ENCODE data around the gene SNAI3. TPM values are rescaled to one million over a fixed set of nuclear protein-coding genes. Genes with fewer than 3 reads are reported as not detected.

The SNAI3 gene
- total and polyA plus RNA-seq, 2 experiments from 2014 or later: 10.3 to 19.4 TPM

- Histone ChIP-seq H3F3A (replicated peaks; ENCODE audit: low read depth) (0 out of 2 replicates have a peak, but pooled peaks cover 4% of the 10 kb centered on the region), H2AFZ (no peak overlapping the region), H3K4me3 (no peak overlapping the region), H3K4me1 (ENCODE audit: insufficient read depth) (peaks cover 10% of the 10 kb centered on the region; the same call in 1 of the 2 replicates), H3K27ac (ENCODE audit: low read depth) (no peak overlapping the region), H3K9me2 (ENCODE audit: insufficient read depth) (no peaks in the 10 kb centered on the region), H4K20me1 (replicated peaks; ENCODE audit: insufficient read depth) (peaks cover 13% of the 10 kb centered on the region; the same call in 1 of the 2 replicates), H3K4me2 (no peak overlapping the region), H3K27me3 (ENCODE audit: insufficient read depth) (no peaks in the 10 kb centered on the region), H3K79me2 (replicated peaks; ENCODE audit: insufficient read depth) (peaks cover 23% of the 10 kb centered on the region), H3K36me3 (ENCODE audit: insufficient read depth) (peaks cover 7% of the 10 kb centered on the region)
- Mint-ChIP-seq H3K27ac (peak overlapping the region; percentile 31; the same call in 1 of the 2 replicates), H3K36me3 (ENCODE audit: low read depth) (peaks cover 16% of the 10 kb centered on the region), H3K27me3 (ENCODE audit: insufficient read depth, low read depth, poor library complexity) (peaks cover 2% of the 10 kb centered on the region), H3K4me1 (peaks cover 3% of the 10 kb centered on the region; the same call in 2 of the 3 replicates), H3K9me3 (no peaks in the 10 kb centered on the region), H3K4me3 (no peak overlapping the region)
- ATAC-seq: no peak
- TF ChIP-seq REST (IDR thresholded peaks at IDR 0.05; ENCODE audit: unreplicated experiment): no peak
- no peak for TF ChIP-seq CREB1 (CRISPR knock-in tag; IDR thresholded peaks at IDR 0.05; ENCODE audit: low read depth)
- TF ChIP-seq POLR2AphosphoS5 (IDR thresholded peaks at IDR 0.05; ENCODE audit: low read depth): no peak
- no peak for TF ChIP-seq JUNB (IDR thresholded peaks at IDR 0.05; ENCODE audit: unreplicated experiment)
- no peak for TF ChIP-seq ZNF331 (CRISPR knock-in tag; IDR thresholded peaks at IDR 0.05; ENCODE audit: low read depth)
- TF ChIP-seq EZH2phosphoT487 (IDR thresholded peaks at IDR 0.05; ENCODE audit: unreplicated experiment): no peak
- no peak for TF ChIP-seq CTCF (conservative IDR thresholded peaks at IDR 0.05; ENCODE audit: low read depth in 2 of 2)
- TF ChIP-seq ZNF114 (CRISPR knock-in tag; IDR thresholded peaks at IDR 0.05): no peak
- no peak for TF ChIP-seq NANOG (IDR thresholded peaks at IDR 0.05; ENCODE audit: borderline replicate concordance)
- no peak for TF ChIP-seq ETS1 (IDR thresholded peaks at IDR 0.05)
- no peak for TF ChIP-seq EZH2 (IDR thresholded peaks at IDR 0.05; ENCODE audit: low read depth, unreplicated experiment)
- no peak for TF ChIP-seq ZNF462 (CRISPR knock-in tag; IDR thresholded peaks at IDR 0.05)
- no peak for TF ChIP-seq STAT1 (IDR thresholded peaks at IDR 0.05; ENCODE audit: unreplicated experiment)
- DNase-seq (ENCODE audit: low spot score): no peak
Measured at GRCh38 chr16:88654363-88655052, 31.8 kb downstream of the SNAI3 start.

Data from GM23338 (cell line).